IPS-18a (cell line): Measurements from ENCODE around the gene ZBTB17.
"Not testable (repeated sequence)": the region's sequence is repeated elsewhere in the genome, so short reads cannot be mapped to it uniquely, and the experiment has no call there.

Source experiments
- H3K27ac ChIP-seq: one replicate; pipeline ENCODE4 v1.5.1; 2013; ENCODE audit warnings: low read length
- H3K27me3 ChIP-seq: one replicate; pipeline ENCODE4 v1.6.1; 2013; ENCODE audit warnings: mild to moderate bottlenecking, low read length; ENCODE audit not compliant: control insufficient read depth, insufficient read depth
- H3K36me3 ChIP-seq: one replicate; pipeline ENCODE4 v1.6.1; 2013; ENCODE audit warnings: low read depth, low read length; ENCODE audit not compliant: control insufficient read depth
- H3K4me1 ChIP-seq: one replicate; pipeline ENCODE4 v1.6.1; 2013; ENCODE audit warnings: low read depth, low read length; ENCODE audit not compliant: control insufficient read depth
- H3K4me3 ChIP-seq: one replicate; pipeline ENCODE4 v1.5.1; 2013; ENCODE audit warnings: low read length
- H3K9ac ChIP-seq: one replicate; pipeline ENCODE4 v1.6.1; 2013; ENCODE audit warnings: mild to moderate bottlenecking, low read length, moderate library complexity
- H3K9me3 ChIP-seq: one replicate; pipeline ENCODE4 v1.6.1; 2013; ENCODE audit warnings: low read depth, low read length; ENCODE audit not compliant: control insufficient read depth

The ZBTB17 gene

DNA sequence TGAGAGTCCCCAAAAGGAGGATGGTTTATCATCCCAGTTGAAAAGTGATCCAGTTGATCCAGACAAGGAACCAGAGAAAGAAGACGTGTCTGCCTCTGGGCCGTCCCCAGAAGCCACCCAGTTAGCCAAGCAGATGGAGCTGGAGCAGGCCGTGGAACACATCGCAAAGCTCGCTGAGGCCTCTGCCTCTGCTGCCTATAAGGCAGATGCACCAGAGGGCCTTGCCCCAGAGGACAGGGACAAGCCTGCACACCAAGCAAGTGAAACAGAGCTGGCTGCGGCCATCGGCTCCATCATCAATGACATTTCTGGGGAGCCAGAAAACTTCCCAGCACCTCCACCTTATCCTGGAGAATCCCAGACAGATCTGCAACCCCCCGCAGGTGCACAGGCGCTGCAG is 43.3 kb downstream of the ZBTB17 start:
- no peaks in the 10 kb centered on the region for H3K27me3 ChIP-seq
- H3K36me3 ChIP-seq: peaks cover 89% of the 10 kb centered on the region
- no peaks in the 10 kb centered on the region for H3K4me1 ChIP-seq
- H3K9ac ChIP-seq: no peak overlapping the region
- no peaks in the 10 kb centered on the region for H3K9me3 ChIP-seq
- H3K4me3 ChIP-seq: no peak overlapping the region
- no peak overlapping the region for H3K27ac ChIP-seq

DNA sequence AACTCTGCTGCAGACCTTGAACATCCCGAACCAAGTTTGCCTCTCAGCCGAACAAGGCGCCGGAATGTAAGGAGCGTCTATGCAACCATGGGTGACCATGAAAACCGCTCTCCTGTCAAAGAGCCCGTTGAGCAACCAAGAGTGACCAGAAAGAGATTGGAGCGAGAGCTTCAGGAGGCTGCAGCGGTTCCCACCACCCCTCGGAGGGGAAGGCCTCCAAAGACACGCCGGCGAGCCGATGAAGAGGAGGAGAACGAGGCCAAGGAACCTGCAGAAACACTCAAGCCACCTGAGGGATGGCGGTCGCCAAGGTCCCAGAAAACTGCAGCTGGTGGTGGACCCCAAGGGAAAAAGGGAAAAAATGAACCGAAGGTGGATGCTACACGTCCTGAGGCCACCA is 44.0 kb downstream of the ZBTB17 start:
- Histone ChIP-seq H3K9ac (no peak overlapping the region), H3K9me3 (no peaks in the 10 kb centered on the region), H3K4me1 (no peaks in the 10 kb centered on the region), H3K27ac (no peak overlapping the region), H3K4me3 (no peak overlapping the region), H3K27me3 (no peaks in the 10 kb centered on the region), H3K36me3 (peaks cover 86% of the 10 kb centered on the region)

DNA sequence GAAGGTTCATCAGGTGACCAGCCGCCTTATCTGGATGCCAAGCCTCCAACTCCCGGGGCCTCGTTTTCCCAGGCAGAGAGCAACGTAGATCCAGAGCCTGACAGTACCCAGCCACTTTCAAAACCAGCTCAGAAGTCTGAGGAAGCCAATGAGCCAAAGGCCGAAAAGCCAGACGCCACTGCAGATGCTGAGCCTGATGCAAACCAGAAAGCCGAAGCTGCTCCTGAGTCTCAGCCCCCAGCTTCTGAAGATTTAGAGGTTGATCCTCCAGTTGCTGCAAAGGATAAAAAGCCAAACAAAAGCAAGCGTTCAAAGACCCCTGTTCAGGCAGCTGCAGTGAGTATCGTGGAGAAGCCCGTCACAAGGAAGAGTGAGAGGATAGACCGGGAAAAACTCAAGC is 44.5 kb downstream of the ZBTB17 start:
- Histone ChIP-seq H3K27me3 (no peaks in the 10 kb centered on the region), H3K27ac (no peak overlapping the region), H3K9me3 (no peaks in the 10 kb centered on the region), H3K36me3 (peaks cover 83% of the 10 kb centered on the region), H3K9ac (no peak overlapping the region), H3K4me3 (no peak overlapping the region), H3K4me1 (no peaks in the 10 kb centered on the region)

DNA sequence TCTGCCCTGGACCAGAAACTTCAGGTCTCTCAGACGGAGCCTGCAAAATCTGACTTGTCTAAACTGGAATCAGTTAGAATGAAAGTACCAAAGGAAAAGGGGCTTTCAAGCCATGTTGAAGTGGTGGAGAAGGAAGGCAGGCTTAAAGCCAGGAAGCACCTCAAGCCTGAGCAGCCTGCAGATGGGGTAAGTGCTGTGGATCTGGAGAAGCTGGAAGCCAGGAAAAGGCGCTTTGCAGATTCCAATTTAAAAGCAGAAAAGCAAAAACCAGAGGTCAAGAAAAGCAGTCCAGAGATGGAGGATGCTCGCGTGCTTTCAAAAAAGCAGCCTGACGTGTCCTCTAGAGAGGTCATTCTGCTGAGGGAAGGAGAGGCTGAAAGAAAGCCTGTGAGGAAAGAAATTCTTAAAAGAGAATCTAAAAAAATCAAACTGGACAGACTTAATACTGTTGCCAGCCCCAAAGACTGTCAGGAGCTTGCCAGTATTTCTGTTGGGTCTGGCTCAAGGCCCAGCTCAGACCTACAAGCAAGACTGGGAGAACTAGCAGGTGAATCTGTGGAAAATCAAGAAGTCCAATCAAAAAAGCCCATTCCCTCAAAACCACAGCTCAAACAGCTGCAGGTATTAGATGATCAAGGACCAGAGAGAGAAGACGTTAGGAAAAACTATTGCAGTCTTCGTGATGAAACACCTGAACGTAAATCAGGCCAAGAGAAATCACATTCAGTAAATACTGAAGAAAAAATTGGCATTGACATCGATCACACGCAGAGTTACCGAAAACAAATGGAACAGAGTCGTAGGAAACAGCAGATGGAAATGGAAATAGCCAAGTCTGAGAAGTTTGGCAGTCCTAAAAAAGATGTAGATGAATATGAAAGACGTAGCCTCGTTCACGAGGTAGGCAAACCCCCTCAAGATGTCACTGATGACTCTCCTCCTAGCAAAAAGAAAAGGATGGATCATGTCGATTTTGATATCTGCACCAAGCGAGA is 46.6 kb downstream of the ZBTB17 start:
- H3K36me3 ChIP-seq: peaks cover 69% of the 10 kb centered on the region
- H3K9ac ChIP-seq: no peak overlapping the region
- H3K4me3 ChIP-seq: no peak overlapping the region
- no peaks in the 10 kb centered on the region for H3K27me3 ChIP-seq
- H3K9me3 ChIP-seq: no peaks in the 10 kb centered on the region
- no peaks in the 10 kb centered on the region for H3K4me1 ChIP-seq
- H3K27ac ChIP-seq: no peak overlapping the region

DNA sequence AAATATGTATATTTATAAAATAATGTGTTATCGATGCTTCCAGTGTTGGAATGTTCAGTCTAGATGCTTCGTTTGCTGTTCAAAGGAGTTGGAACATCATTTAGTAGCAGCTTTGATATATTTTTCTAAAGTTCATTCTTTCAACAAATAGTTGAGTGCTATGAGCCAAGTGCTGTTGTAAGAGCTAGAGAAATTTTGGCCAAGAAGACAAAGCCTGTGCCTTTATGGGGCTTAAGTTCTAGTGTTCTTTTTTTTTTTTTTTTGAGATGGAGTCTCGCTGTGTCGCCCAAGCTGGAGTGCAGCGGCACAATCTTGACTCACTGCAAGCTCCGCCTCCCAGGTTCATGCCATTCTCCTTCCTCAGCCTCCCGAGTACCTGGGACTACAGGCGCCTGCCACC is 49.5 kb downstream of the ZBTB17 start:
- H3K36me3 ChIP-seq: peaks cover 55% of the 10 kb centered on the region

DNA sequence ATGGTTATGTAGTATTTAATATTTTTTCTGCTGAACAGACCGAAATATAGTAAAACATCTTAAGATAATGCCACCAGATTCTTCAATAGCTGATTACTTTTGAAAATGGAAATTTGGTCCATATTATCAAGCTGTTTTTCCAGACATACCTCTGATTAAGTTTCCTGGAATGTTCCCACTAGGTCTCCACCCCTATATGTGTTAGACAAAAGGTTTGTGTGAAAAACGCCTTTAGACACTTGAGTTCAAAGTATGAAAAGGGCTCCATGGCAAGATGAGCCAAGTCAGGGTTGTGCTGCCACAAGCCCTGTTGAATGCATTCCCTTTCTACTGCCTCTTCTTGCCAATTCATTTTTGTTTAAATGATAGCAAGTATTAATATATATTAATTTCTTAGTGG is 52.7 kb downstream of the ZBTB17 start:
- Histone ChIP-seq H3K4me3 (no peak overlapping the region), H3K27ac (no peak overlapping the region), H3K9me3 (no peaks in the 10 kb centered on the region), H3K36me3 (peaks cover 40% of the 10 kb centered on the region), H3K4me1 (no peaks in the 10 kb centered on the region), H3K27me3 (no peaks in the 10 kb centered on the region), H3K9ac (no peak overlapping the region)

More for the DNA sequence above, 49.5 kb downstream of the ZBTB17 start:
- H3K4me1 ChIP-seq, H3K9me3 ChIP-seq, H3K4me3 ChIP-seq, H3K27me3 ChIP-seq, H3K9ac ChIP-seq, H3K27ac ChIP-seq: not testable (repeated sequence)

DNA sequence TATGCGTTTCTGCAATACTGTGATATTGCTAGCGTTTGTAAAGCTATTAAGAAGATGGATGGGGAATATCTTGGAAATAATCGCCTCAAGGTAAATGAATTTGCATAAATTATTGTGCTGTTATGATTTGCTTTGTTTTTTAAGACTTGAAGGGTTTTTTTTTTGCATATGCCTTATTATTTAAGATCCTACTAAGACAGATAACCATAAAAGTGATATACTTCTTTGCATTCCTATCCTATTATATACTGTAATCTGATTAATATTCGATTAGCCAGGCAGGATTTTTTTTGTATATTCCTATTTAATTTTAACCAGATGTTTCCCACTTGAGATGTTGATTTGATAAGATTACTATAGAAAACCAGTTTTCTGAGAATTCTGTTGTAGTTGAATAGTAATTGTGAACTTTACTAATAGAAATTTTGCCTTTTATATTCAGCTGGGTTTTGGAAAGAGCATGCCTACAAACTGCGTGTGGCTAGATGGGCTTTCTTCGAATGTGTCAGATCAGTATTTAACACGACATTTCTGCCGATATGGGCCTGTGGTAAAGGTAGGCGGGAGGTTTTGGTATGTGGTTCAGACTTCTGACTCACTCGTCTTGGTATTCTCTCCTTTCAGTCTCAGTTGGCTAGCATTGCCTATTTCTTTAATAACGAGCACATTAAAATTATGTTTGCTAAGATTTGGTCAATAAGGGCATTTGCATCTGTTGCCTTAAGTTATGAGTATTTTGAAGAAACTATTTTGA is 56.8 kb downstream of the ZBTB17 start:
- Histone ChIP-seq H3K27me3 (no peaks in the 10 kb centered on the region), H3K4me1 (no peaks in the 10 kb centered on the region), H3K9ac (no peak overlapping the region), H3K27ac (no peak overlapping the region), H3K36me3 (peaks cover 44% of the 10 kb centered on the region), H3K4me3 (no peak overlapping the region), H3K9me3 (no peaks in the 10 kb centered on the region)

DNA sequence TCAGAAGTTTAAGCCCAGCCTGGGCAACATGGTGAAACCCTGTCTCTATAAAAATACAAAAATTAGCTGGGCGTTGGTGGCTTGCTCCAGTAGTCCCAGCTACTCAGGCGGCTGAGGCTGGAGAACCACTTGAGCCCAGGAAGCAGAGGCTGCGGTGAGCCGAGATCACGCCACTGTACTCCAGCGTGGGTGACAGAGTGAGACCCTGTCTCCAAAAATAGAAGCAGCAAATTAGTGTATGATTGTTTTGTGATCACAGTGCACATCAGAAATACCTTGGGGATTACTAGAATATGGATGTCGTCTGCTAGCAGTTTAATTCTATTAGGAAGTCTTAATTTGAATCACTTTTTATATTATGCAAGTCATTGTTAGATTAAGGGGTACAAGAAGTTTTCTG is 59.0 kb downstream of the ZBTB17 start:
- peaks cover 42% of the 10 kb centered on the region for H3K36me3 ChIP-seq
- H3K4me1 ChIP-seq: no peaks in the 10 kb centered on the region
- no peak overlapping the region for H3K4me3 ChIP-seq
- H3K27me3 ChIP-seq: no peaks in the 10 kb centered on the region
- no peaks in the 10 kb centered on the region for H3K9me3 ChIP-seq
- H3K27ac ChIP-seq: no peak overlapping the region
- H3K9ac ChIP-seq: no peak overlapping the region

DNA sequence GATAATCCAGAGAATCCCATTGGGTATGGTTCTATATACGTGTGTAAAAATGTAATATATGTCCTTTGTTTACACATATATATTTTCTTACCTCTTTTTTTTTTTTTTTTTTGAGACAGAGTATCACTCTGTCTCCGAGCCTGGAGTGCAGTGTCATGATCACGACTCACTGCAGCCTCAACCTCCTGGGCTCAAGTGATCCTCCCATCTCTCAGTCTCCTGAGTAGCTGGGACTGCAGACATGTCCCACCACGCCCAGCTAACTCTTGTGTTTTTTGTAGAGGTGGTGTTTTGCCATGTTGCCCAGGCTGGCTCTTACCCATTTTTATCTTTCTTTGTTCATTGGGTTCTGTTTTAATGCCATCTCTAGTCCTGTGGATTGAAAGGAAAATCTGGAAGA is 59.5 kb downstream of the ZBTB17 start:
- Histone ChIP-seq H3K36me3 (peaks cover 40% of the 10 kb centered on the region), H3K4me3 (no peak overlapping the region), H3K9ac (no peak overlapping the region)

DNA sequence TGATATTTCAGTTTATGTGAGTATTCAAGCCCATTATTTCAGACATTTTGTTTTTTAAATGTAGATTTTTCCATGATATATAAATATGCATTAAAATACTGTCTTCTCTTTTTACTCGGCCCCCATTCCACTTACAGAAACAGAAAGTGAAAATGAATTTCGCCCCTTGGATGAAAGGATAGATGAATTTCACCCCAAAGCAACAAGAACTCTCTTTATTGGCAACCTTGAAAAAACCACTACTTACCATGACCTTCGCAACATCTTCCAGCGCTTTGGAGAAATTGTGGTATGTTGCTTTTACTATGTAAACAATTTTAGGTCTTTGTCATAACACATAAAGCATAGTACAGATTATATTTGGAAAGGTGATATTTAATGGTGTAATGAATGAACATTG is 59.9 kb downstream of the ZBTB17 start:
- no peaks in the 10 kb centered on the region for H3K4me1 ChIP-seq
- no peak overlapping the region for H3K4me3 ChIP-seq
- no peak overlapping the region for H3K27ac ChIP-seq
- no peaks in the 10 kb centered on the region for H3K9me3 ChIP-seq
- H3K9ac ChIP-seq: no peak overlapping the region
- no peaks in the 10 kb centered on the region for H3K27me3 ChIP-seq
- peaks cover 40% of the 10 kb centered on the region for H3K36me3 ChIP-seq

More for the DNA sequence above, 59.5 kb downstream of the ZBTB17 start:
- Histone ChIP-seq H3K4me1 (no peaks in the 10 kb centered on the region), H3K27me3 (no peaks in the 10 kb centered on the region), H3K27ac (no peak overlapping the region), H3K9me3 (no peaks in the 10 kb centered on the region)

DNA sequence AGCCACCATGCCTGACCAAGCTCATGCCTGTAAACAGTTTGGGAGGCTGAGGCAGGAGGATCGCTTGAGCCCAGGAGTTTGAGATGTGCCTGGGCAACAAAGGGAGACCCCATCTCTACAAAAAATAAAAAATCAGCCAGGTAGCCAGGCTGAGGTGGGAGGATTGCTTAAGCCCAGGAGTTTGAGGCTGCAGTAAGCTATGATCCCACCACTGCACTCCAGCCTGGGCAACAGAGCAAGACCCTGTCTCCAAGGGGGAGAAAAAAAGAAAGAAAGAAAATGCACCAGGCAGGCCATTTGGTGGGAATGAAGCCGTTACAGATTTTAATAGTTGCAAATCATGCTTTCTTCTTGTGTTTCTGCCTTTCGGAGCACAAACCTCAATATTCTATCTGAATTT is 62.3 kb downstream of the ZBTB17 start:
- H3K4me1 ChIP-seq, H3K9me3 ChIP-seq, H3K27ac ChIP-seq, H3K27me3 ChIP-seq, H3K9ac ChIP-seq, H3K4me3 ChIP-seq: not testable (repeated sequence)
- peaks cover 36% of the 10 kb centered on the region for H3K36me3 ChIP-seq
